GM19193 (cell line): ENCODE data around the gene DRD4.

Experiments used
- POLR2A ChIP-seq: IDR thresholded peaks from 4 replicates; pipeline ENCODE4 v1.6.1; 2011; ENCODE audit not compliant: insufficient read depth, insufficient read length; ENCODE audit errors: extremely low read depth

Gene DRD4

GRCh38 chr11:641806-642370, 4.8 kb downstream of the DRD4 start:
- TF ChIP-seq POLR2A, result no peak

DNA sequence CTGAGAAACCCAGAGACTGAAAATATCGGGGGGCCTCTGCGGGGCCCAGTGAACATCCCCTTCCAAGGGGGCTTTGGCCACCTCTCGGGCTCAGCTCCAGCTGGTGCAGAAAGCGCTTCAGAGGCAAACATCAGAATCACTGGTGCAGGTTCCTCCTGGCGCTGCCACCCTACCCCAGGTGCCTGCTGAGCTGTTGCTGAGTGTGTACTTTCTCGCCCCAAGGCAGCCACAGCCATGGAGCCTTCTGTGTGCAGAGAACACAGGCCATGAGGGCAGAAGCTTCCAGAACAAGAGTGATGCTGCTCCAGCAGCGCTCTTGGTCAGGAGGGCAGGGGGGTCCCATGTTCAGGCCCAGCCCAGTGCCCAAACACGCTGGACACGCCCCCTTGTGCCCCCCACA, 6.3 kb downstream of the DRD4 start:
- no peak for TF ChIP-seq POLR2A

- no peak for TF ChIP-seq POLR2A
Observed at GRCh38 chr11:643849-644738, 7.0 kb downstream of the DRD4 start.

DNA sequence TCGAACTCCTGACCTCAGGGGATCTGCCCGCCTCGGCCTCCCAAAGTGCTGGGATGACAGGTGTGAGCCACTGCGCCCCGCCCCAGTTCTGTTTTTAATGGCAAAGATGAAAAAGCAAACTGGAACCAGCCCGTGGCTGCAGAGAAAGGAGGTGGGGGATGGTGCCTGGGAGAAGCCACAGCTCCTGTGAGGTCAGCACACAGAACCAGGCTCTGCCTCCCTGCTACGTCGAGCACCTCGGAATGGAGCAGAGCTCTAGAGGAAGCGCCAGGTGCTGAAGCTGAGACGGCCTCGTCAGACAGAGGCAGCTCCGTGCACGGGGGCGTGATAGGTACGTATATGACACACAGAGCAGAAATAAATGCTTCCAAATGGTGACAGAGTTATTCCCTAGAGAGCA, 8.5 kb downstream of the DRD4 start:
- TF ChIP-seq POLR2A, result no peak

- TF ChIP-seq POLR2A, result no peak
Observed at GRCh38 chr11:646214-646613, 9.1 kb downstream of the DRD4 start.

DNA sequence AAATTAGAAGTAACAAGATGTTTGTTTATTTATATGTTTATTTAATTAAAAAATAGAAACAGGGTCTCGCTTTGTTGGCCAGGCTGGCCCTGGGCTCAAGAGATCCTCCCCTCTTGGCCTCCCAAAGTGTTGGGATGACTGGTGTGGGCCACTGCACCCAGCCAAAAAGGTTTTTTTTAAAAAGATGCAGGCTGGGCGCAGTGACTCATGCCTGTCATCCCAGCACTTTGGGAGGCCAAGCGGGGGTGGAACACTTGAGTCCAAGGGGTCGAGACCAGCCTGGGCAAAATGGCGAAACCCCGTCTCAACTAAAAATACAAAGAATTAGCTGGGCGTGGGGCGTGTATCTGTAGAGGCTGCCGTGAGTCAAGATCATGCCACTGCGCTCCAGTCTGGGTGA, 13.4 kb downstream of the DRD4 start:
- no peak for TF ChIP-seq POLR2A

DNA sequence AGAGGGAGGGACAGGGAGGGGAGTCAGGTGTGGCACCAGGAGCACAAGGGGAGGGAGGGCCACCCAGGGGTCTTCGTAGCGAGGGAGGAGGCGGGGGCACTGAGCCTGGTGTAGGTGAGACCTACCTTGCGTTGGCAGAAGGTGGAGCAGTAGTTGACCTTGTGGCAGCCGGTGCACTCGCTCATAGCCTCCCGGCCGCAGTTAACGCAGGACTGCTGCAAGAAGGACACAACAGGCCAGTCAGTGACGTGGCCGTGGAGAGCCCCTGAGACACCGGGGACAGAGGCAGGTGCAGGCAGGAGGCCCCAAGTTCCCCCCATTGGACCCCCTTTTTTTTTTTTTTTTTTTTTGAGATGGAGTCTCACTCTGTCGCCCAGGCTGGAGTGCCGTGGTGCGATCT, 16.8 kb downstream of the DRD4 start:
- TF ChIP-seq POLR2A, result no peak

- no peak for TF ChIP-seq POLR2A
Observed at GRCh38 chr11:655036-655726, 18.1 kb downstream of the DRD4 start.

GRCh38 chr11:656426-656825, 19.4 kb downstream of the DRD4 start:
- TF ChIP-seq POLR2A, result no peak

DNA sequence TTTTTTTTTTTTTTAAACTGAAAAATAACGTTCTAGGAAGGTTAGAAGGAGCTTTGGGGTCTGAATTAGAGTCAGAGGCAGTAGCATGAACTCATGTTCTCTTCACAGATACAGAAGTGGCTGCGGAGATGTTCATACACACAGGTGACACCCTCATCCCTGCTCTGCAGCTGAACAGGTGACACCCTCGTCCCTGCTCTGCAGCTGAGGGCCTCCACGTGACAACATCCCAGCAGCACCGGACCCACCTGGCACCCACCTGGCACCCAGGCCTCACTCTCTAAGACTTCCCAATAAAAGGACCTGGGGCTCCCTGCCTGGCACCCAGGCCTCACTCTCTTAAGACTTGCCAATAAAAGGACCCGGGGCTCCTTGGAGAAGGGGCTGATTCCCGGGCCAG, 19.8 kb downstream of the DRD4 start:
- TF ChIP-seq POLR2A, result no peak

GRCh38 chr11:657691-658126, 20.6 kb downstream of the DRD4 start:
- TF ChIP-seq POLR2A, result no peak

GRCh38 chr11:659532-660085, 22.5 kb downstream of the DRD4 start:
- no peak for TF ChIP-seq POLR2A

DNA sequence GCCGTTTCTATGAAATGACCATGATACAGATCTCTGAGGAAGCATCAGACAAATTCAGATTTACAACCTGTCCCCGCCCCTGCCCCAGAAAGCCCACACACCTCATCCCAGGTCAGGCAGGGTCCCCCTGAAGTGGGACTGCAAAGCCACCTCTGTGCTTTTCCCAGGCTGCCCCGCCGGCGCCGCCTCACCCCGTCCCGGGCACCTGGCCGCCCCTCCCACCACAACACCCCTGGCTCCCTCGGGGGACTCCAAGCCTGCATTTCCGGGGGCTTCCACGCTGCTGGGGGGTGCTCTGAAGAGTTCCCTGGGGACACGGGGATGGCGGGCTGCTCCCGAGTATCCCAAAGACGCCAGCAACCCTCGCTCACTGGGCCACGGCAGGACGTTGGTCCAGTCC, 23.2 kb downstream of the DRD4 start:
- no peak for TF ChIP-seq POLR2A

DNA sequence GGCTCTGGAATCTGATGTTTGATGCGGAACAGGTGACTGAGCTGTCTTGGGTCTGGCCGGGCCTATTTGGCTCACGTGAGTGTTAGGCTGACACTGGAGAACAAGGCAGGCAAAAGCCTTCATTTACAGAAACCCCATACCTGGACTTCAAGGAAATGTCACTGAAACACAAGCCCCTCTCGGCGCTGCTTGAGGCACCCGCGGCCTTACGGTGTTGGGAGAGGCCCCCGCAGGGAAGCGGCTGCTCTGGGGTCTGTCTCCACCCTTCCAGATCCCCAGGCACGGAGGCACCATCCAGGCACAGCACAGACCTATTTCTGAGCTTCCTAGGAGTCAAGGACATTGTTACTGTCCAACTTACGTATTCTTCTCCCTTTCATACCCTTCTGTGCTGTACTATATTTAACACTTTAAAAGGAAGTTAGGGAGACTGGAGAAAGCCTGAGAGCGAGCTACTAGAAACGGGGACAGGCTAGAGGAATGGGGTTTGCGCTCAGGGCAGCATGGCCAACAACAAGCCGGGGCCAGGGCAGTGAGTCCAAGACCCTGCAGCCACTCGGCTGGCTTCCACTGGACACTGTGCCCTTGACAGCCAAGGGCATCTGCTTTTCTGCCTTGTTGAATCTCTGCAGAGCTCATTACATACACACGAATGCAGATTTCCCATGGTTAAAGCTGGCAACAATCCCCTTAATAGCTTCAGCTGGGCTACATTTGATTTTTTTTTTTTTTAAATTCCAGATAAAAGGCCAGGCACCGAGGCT, 23.8 kb downstream of the DRD4 start:
- no peak for TF ChIP-seq POLR2A
